G401 (cell line): Measurements from ENCODE around the gene DAGLB. TPM values are rescaled to one million over a fixed set of nuclear protein-coding genes. Genes with fewer than 3 reads are reported as not detected.
"Not testable (repeated sequence)": the region's sequence is repeated elsewhere in the genome, so short reads cannot be mapped to it uniquely, and the experiment has no call there.

ENCODE experiments used
- DNase-seq: peaks from one replicate; pipeline ENCODE4 v3.0.0-alpha.2; 2015; ENCODE audit warnings: low spot score
- in situ Hi-C: cut with HindIII; loops from 2 replicates; pipeline ENCODE4 v1.10.0; 2016; ENCODE audit warnings: low sequenced_read_pairs, mixed read lengths
- total RNA-seq: library from RNA; depleted of rRNA; stranded (reverse); fragments of >200 nt; shearing (Covaris generic); gene quantifications from 2 replicates; pipeline ENCODE4 v1.2.3, GENCODE V29; 2014; rRNA removed

Gene DAGLB
- total RNA-seq, 1 experiment from 2014 or later: 8.7 TPM

DNA sequence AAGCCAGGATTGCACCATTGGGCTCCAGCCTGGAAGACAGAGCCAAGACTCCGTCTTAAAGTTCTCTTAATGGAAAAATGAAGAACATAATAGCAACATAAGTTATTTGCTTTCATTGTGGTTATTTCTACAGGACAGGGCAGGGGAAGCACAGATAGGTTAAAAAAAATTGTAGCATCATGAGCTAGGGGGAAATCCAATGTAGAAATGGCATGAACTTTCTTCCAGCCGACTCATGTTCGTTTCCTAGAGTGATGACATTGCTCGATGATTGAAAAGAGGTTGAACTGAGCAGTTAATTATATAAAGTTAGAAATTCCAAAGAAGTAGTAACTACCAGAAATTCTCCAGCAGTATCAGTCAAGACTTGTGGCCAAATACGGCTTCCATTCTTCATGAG, 64.9 kb downstream of the DAGLB start:
- in situ Hi-C loops: no loop called here
- DNase-seq: no peak

DNA sequence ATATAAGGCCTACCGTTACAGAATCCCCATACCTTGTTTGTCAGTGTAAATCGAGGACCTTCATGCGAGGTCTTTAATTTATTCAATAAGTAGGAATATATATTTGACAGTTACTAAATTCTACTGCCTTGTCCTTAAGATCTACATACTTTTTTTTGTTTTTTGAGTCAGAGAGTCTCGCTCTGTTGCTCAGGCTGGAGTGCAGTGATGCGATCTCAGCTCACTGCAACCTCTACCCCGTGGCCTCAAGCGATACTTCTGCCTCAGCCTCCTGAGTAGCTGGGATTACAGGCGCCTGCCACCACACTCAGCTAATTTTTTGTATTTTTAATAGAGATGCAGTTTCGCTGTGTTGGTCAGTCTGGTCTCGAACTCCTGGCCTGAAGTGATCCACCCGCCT, 65.9 kb downstream of the DAGLB start:
- DNase-seq, in situ Hi-C loops: not testable (repeated sequence)

DNA sequence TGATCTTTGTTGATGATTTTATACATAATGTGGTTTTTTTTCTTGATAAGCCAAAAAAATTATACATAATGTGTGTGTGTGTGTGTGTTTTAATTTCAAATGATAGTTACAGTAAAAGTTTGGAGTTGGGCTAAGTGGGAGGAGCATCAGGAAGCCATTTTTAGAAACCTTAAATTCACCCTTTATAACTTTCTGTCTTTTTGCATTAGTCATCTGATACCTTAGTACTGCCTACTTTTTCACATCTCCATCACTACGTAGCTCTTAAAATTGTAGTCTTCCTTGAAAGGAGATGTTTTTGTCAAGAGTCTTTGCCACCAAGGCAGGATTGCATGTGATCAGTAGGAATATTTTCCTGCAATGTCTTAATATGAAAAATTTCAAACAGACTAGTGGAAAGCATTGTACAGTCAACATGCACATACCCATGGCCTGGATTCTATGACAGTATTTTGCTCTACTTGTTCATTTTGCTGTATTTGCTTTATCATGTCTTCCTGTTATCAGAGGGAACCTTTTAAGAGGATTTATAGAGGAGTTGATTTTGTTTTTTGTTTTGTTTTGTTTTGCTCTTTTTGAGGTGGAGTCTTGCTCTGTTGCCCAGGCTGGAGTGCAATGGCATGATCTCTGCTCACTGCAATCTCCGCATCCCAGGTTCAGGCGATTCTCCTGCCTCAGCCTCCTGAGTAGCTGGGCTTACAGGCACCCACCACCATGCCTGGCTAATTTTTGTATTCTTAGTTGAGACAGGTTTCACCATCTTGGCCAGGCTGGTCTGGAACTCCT, 67.3 kb downstream of the DAGLB start:
- in situ Hi-C loops: no loop called here
- no peak for DNase-seq

DNA sequence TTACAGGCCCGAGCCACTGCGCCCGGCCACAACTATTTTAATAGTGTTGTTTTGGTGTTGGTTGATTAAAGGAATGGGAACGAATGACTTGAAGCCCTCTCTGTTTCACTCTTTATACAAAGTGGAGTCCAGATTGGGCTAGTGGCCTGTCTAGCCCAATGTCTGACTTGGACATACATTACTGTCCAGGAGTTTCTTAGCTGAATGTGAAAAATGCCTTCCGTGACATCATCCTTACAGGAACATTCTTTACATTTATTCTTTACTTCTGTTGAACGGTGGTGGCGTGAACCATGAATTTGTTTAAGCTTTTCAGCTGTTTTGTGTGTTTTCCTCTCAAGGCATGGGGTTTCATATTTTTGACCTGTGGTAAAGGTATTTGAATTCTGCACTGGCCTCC, 67.9 kb downstream of the DAGLB start:
- no peak for DNase-seq
- in situ Hi-C loops: no loop called here

DNA sequence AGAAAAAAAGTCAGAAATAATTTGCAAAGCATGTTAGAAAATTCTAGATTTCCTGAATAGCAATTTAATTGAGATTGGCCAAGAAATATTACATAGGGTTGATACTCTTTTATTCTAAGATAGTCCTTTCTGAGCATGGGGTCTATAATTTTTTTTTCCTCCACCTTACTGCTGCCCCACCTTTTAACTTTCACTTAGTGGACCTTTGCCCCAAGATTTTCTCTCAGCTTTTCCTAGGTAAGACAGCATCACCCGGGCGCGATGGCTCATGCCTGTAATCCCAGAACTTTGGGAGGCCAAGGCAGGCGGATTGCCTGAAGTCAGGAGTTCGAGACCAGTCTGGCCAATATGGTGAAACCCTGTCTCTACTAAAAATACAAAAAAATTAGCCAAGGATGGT, 69.2 kb downstream of the DAGLB start:
- in situ Hi-C loops, DNase-seq: not testable (repeated sequence)

DNA sequence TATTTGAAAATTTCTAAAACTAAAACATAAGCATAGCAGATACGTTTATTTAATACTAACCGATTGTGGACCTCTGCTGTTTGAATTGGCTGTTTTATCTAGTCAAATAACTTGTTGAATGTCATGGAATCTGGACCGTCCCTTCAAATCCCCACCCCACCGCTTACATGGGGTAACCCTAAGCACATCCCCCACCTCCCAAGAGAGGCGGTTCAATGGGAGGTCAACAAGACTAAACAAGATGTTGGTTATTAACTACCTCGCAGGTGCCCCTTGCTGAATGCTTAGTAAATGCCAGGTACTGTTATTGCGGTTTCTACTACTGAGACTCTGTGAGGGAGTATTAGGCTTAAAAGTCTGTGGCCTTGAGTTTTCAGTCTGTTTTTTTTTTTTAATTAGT, 70.9 kb downstream of the DAGLB start:
- no peak for DNase-seq
- in situ Hi-C loops: no loop called here

DNA sequence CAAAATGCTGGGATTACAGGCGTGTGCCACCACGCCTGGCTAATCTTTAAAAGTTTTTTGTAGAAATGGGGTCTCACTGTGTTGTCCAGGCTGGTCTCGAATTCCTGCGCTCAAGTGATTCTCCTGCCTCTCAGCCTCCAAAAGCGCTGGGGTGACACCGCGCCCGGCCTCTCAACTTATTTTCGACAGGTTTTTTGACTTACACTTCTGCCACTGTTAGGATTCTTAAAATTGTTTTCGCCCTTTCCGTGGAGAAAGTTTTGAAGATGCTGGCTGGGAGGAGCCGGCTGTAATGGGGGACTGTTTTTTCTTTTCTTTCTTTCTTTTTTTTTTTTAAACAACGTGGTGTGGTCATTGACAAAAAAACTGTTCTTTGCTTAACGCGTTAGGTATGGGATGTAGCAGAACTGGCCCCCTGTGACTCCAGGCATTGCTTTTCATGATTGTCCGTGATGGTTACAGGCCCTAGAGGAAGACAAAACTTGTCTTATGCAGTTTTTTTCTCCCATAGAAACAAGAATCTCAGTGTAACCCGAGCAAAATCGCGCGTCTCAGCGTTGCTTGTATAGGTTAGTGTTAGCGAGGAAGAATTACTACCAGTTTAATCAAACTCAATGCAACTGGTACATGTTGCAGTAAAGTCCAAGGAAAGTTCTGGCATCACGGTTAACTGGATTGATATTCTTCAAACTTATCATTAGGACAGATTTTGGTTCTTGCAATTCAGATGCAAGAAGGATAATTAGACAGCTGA, 72.2 kb downstream of the DAGLB start:
- in situ Hi-C loops: no loop called here
- DNase-seq: no peak

DNA sequence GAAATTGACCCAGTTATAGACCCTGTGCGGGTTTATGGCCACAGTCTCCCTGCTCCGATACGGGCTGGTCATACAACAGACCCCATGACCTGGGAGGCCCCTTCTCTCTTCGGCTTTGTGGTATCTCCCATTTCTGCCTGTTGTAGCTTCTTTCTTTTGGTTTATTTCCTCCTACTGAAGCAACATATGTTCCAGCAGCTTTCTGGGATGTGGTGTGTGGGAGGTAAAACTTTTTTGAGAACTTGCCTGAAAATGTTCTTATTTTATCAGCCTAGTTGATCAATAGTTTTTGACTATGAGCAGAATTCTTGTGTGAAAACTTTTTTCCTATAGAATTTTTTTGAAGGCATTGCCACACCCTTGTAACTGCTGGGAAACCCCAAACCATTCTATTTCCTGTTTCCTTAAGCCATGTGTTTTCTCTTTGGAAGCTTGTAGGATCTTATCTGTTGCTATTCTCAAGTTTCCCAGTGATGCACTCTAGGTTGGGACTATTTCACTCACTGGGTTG, 80.0 kb downstream of the DAGLB start:
- in situ Hi-C loops: no loop called here
- DNase-seq: no peak

DNA sequence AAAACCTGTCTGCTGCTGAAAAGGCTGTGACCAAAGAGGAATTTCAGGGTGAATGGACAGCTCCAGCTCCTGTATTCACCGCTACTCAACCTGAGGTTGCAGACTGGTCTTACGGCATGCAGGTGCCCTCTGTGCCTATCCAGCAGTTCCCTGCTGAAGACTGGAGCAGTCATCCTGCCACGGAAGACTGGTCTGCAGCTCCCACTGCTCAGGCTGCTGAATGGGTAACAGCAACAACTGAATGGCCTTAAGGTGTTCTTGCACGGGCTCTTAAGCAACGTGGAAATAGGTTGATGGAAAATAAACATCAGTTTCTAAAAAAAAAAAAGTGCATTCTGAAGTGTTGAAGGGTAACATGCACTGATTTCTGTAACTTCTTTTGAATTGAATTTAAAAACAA, 82.3 kb downstream of the DAGLB start:
- in situ Hi-C loops: no loop called here
- DNase-seq: no peak

DNA sequence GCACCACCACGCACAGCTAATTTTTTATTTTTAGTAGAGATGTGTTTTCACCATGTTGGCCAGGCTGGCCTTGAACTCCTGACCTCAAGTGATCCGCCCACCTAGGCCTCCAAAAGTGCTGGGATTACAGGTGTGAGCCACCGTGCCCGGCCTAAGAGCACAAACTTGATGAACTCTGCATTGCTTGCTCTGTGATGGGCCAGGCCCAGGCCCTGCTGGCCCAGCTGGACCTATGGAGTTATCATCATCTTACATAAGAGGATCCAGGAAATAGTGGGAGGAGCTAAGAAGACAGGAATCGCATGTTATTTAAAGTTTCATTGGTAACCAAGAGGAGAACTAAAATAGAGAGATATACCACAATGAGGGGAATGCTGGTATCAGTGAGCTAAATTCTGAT, 86.9 kb downstream of the DAGLB start:
- in situ Hi-C loops: no loop called here
- no peak for DNase-seq

DNA sequence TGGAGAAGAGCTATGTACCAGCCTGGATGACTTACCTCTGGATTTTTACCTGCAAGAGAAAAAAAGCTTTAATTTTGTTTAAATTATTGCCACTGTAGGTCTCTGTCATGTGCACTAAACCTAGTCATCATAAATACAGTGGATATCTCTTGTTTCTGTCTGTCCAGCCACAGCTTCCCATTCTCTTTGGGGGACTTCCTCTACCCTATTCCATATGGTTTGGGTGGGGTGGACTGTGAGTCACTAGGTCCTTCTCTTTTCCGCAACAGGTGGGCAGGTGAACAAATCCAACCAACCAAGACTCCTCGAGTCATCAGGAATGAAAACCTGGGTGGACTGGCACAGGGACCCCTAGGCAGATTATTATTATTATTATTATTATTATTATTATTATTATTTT, 88.0 kb downstream of the DAGLB start:
- no peak for DNase-seq
- in situ Hi-C loops: no loop called here

Other genes starting within 250 kb of the DAGLB start
- gene CYTH3, start 175.3 kb downstream of the DAGLB start, total RNA-seq: 12.6 and 15.1 TPM in 2 replicates
- gene FAM220A, start 99.0 kb downstream of the DAGLB start, total RNA-seq: 16.5 and 29.0 TPM in 2 replicates
- gene RAC1, start 73.4 kb downstream of the DAGLB start, total RNA-seq: 13.2 and 23.9 TPM in 2 replicates
- 74.5 and 105 TPM in 2 replicates for gene KDELR2, start 36.2 kb upstream of the DAGLB start, total RNA-seq
- 0.44 TPM in 1 of 2 replicates, not detected in the other for gene GRID2IP, start 103.5 kb upstream of the DAGLB start, total RNA-seq
- gene ZDHHC4, start 129.5 kb upstream of the DAGLB start, total RNA-seq: 65.5 and 66.3 TPM in 2 replicates
- gene INTS15, start 142.1 kb upstream of the DAGLB start, total RNA-seq: 24.5 and 33.1 TPM in 2 replicates
- 12.1 and 16.6 TPM in 2 replicates for gene ZNF853, start 167.7 kb upstream of the DAGLB start, total RNA-seq
- gene ZNF316, start 189.4 kb upstream of the DAGLB start, total RNA-seq: 15.3 and 20.2 TPM in 2 replicates